Stimulated activated naive CD4-positive, alpha-beta T cell treated with Interleukin-2 at 50 U/mL for 16 hours (primary cell): ENCODE measurements around the gene PGAM2.

Source experiments
- DNase-seq: peaks from one replicate; lab custom pipeline; 2025; lab: John Stamatoyannopoulos, UW

PGAM2 gene

DNA sequence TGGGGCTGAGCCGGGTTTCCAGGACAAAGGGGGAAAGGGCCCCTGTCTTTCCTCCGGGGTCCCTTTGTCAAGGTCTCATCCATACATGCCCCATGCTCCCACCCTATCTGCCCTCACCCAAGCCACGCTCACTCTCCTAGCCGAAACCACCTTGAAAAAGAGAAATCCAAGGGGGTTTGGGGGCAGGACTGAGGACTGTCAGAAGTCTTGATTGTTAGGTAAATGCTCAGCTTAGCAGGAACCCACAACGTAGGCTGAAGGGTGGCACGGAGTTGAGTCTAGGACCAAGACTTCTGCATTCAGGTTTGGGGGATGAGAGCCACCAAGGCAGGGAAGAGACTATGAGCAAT is 719 bp upstream of the PGAM2 start:
- DNase-seq, result no peak

DNA sequence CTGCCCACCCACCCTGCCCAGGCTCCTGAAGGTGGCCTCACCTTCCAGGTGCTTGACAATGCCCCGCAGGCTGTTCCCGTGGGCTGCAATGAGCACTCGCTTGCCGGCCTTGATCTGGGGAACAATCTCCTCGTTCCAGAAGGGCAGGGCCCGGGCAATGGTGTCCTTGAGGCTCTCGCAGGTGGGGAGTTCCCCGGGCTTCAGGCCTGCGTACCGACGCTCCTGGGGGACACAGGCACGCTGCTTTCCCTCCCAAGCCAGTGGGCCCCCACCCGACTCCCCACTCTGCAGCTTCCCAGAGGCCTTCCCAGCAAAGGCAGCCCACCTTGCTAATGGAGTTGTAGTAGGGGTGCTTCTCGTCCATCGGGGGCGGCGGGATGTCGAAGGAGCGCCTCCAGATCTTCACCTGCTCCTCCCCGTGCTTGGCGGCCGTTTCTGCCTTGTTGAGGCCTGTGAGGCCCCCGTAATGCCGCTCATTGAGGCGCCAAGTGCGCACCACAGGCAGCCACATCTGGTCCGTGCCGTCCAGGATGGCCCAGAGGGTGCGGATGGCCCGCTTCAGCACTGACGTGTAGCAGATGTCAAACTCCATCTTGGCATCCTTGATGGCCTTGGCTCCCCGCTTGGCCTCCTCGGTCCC is 456 bp downstream of the PGAM2 start:
- DNase-seq, result no peak

DNA sequence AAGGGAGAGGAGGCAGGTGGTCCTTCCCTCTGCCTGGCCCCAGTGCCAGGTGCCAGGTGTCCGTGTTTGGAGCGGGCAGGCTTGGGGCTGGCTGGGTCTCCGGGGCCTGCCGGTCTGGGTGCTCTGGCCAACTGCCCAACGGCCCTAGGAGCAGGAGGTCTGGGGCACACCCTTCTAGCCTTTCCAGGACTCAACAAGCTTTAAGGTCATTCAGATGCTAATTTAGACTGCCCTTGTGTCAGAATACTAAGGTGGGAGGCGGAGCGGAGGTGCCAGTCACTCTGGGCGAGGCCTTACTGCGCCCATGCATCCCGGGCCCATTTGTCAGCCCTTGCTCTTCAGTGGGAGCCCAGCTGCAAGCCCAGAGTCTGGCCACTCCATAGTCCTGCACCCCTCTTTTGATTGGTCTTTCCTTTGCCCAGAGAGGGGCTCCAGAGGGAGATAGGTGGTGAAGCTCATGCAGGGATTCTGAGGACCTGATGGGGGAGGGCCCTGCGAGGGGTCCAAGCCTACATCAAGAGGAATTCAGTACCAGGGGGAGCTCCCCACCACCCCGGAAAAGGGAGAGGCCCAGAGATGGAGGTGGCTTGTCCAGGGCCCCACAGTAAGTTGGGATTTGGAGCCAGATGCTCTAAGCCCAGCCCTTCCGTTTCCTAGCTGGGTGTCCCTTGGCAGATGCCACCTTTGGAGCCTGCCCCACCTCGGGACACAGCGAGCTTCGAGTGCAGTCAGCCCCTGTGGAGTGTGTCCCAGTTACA is 1.3 kb downstream of the PGAM2 start:
- no peak for DNase-seq

DNA sequence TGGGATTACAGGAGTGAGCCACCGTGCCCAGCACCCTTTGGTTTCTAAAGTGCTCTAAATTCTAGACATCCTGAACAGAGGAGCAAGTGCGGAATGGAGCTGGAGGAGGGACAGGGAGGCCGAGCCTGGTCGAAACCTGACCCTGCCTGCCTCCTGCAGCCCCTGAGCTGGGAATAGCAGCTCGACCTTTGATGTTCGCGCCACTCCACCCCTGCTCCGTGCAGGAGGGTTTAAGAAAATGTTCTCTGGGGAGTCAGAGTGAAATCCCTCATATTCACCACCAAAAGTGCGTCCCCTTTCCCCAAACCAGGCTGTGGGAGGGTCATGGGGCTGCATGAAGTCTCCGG is 1.8 kb downstream of the PGAM2 start:
- no peak for DNase-seq

DNA sequence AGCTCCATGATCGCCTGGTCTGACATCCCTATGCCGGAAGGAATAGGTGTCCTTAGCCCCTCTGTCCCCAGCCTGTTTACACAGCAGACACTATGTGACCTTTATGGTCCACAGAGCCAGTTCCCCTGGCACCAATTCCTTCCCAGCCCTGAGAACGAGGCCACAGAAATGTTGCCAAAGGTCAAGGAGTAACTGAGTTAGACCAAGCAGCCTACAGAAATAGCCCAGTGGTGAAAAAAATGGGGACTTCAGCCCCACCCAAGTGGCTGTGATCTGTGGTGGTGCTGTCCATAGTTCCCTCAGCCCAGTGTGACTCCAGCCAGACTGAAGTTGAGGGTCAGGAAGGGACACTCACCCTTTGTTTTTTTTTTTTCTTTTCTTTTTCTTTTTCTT is 2.5 kb downstream of the PGAM2 start:
- no peak for DNase-seq

DNA sequence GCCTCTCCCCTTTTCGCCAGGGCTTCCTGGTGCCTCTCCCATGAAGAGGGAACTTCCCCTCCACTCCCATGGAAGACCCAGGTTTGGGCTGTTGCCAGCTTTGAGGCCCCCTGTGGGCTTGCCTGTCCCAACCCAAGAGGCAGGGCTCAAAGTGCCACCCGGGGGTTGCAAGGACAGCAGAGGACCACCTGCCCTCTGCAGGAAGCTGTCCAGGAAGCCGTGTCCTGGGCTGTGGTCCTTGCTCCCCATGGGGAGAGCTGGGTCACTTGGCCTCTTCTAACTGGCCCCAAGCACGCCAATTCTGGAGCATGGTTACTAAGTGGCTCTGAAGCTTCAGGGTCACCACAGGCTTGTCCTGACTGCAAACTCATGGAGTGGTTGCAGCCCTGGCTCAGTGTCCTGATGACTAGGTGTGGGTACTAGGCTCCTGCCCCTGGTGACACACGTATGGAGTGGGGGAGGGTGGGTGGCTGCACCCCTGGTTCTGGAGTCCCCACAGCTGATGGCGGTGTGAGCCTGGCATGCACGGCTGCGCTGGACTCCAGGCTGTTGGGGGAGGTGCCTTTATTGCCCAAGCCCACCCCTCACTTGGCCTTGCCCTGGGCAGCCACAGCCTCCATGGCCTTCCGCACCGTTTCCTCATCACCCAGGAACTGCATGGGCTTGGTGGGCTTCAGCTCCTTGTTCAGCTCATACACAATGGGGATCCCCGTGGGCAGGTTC is 3.0 kb downstream of the PGAM2 start:
- no peak for DNase-seq

DNA sequence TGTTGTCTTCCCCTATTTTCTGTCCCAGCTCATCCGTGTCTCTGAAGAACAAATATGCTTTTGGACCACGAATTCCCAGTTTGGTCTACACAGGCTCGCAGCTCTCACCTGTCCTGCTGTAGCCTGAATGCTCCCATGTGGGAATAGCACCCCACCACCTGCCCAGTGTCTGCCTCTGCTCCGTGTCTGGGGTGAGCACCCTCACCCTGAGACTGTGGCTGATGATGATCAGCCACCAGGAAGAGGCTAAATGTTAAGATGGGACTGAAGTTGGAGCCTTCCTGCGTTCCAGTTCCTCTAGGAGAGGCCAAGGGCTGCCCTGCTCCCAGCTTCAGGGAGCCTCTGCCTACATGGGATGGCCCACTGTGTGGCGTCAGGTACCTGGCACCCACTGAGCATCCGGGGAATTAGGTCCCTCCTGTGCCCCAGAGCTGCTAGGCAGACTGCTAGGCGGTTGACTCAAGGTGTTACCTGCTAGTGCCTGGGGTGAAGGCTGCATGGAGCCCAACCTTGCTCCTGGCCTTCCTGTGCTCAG is 3.7 kb downstream of the PGAM2 start:
- no peak for DNase-seq

DNA sequence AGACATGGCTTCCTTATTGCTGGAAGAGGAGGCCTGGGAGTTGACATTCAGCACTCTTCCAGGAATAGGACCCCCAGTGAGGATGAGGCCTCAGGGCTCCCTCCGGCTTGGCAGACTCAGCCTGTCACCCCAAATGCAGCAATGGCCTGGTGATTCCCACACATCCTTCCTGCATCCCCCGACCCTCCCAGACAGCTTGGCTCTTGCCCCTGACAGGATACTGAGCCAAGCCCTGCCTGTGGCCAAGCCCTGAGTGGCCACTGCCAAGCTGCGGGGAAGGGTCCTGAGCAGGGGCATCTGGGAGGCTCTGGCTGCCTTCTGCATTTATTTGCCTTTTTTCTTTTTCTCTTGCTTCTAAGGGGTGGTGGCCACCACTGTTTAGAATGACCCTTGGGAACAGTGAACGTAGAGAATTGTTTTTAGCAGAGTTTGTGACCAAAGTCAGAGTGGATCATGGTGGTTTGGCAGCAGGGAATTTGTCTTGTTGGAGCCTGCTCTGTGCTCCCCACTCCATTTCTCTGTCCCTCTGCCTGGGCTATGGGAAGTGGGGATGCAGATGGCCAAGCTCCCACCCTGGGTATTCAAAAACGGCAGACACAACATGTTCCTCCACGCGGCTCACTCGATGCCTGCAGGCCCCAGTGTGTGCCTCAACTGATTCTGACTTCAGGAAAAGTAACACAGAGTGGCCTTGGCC is 4.3 kb downstream of the PGAM2 start:
- no peak for DNase-seq

DNA sequence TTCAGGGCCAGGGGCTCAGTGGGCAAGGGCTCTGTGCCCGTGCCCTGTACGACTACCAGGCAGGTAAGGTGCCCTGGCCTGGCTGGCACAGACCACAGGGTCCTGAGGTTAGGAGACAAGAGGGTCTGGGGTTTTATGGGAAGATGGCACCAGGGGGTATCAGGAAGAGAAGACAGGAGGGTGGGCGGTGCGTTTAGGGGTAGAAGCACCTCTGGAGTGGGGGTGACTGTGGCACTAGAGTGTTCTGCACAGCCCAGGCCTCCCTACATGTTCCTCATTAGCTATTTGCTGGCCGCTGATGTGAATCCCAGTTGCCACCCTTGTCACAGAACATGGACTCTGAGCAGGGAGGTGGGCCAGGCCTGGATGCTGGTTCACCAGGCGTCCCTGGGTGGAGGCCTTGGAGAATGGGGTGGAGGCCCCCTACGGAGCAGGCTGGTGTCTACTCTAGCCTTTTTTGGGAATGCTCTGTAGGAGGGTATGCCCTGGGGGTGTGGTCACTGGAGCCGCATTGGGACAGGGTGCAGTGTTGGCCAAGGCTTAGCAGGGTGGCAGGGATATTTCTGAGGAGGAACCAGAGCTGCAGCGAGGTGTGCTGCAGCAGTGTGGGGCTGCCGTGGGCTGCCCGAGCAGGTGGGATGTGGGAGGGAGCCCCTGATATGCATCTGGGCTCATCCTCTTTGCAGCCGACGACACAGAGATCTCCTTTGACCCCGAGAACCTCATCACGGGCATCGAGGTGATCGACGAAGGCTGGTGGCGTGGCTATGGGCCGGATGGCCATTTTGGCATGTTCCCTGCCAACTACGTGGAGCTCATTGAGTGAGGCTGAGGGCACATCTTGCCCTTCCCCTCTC is 5.0 kb downstream of the PGAM2 start:
- DNase-seq, result no peak

DNA sequence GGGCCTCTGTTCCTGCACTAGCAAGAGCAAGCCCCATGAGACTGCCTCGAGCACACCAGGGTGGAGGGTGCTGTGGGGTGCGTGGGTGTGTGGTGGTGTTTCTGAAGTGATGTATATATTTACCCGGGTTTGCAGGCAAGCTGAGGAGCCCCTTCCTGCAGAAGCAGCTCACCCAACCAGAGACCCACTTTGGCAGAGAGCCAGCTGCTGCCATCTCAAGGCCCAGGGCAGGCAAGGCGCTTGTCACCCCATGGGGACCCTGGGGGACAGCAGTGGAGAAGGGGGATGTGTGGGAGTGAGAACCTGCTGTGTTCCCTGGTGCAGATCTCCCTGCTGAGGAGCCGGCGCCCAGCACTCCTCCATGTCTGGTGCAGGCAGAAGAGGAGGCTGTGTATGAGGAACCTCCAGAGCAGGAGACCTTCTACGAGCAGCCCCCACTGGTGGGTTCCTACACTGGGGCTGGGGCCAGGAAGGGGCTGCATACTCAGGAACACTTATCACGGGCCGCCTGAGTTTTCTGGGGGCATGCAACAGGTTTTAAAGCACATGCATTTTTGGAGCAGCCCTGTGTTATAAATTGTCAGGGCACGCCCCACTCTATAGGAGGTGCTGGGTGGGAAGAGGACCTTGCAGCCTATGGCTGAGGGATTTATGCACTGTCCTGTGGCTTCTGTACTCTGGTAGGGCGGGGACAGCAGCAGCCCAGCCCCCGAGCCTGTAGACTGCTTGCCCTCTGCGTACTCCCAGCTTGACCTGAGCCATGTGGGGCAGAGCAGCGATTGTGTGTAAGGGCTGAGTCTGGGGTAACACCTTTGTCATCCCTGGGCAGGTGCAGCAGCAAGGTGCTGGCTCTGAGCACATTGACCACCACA is 5.9 kb downstream of the PGAM2 start:
- no peak for DNase-seq

DNA sequence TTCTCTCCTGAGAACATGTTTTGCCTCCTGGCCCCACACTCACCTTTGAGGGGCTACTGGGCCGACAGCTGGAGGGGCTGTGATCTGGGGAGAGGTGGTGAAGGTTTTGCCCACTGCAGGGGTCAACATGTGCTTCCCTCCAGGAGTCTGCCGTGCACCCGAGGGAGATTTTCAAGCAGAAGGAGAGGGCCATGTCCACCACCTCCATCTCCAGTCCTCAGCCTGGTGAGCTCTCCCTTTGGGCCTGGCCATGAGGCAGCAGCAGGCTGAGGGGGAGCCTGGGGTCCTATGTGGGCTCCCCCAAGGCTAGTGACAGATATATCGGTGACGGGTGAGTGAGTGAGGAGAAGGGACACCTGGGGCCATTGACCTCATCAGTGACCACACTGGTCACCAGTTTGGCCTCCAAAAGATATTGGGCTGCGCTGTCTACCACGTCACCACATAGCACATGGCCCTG is 6.6 kb downstream of the PGAM2 start:
- DNase-seq, result no peak

DNA sequence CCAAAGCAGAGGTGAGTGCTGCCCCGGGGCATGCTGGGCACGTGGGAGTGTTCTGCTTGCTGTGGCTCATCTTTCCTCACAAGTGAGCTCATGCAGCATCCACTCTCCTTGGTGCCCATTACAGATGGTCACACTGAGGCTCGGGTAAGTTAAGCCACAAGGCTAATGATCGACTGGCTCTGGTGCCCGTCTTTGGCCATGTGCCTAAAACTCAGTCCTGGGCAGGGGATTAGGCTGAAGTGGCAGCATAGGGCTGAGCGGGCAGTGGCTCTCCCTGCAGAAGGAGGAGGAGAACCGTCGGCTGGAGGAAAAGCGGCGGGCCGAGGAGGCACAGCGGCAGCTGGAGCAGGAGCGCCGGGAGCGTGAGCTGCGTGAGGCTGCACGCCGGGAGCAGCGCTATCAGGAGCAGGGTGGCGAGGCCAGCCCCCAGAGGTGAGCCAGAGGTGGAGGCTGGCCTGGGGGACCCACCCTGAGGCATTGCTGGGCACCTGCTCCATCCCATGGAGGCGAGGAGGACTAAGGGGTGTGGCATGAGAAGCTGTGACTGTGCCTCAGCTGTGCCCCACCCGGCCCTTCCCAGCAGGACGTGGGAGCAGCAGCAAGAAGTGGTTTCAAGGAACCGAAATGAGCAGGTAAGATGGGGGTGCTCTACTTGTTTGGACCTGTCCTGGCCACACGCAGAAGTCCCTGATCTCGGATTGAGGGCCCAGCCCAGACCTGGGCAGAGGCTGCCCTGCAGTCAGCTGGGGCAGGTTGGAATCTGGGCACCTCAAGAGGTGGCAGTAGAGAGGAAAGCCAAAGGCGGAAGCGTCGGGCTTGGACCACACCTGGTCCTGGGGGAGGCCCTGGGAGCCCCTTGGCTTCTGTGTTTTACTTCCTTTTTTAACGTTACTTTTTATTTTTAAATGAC is 7.3 kb downstream of the PGAM2 start:
- no peak for DNase-seq

DNA sequence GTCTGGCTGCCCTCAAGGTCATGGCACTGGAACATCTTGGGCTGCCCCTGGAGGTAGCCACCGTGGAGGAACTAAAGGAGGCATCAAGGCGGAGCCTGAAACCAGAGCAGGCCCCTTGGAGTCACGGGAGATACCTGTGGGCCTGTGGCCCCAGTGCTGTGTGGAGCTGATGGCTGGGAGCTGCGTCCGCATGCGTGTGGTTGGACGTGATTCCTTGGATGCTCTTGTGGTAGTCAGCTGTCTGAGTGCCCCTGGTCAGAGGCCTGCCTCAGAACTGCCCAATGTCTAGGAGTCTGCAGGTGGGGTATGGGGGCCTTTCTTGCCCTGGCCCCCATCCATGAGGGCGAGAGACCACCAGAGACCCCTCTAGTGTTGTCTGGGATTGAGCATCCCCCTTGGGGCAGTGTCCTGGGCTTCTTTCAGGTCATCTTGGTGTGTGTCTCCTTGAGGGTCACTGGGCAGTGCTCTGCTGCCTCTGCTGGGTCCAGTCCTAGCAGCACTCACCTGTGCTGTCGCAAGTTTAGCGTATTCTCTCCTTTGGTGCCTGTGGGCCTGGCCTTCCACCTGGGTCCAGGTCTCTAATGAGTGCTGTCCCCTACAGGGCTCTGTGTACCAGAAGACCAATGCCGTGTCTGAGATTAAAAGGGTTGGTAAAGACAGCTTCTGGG is 8.1 kb downstream of the PGAM2 start:
- DNase-seq, result no peak

DNA sequence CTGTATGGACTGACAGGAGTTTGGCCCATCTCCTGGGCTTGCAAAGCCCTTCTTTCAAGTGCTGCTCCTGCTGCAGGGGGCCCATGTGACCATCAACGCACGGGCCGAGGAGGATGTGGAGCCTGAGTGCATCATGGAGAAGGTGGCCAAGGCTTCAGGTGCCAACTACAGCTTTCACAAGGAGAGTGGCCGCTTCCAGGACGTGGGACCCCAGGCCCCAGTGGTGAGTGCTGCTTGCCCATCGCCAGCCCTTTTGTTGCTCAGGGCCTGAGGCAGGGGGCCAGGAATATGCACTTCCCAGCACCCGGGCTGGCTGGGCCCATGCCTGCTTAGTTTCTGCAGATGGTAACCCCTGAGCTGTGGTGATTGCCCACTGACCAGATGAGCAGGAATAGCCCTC is 8.7 kb downstream of the PGAM2 start:
- DNase-seq, result no peak

DNA sequence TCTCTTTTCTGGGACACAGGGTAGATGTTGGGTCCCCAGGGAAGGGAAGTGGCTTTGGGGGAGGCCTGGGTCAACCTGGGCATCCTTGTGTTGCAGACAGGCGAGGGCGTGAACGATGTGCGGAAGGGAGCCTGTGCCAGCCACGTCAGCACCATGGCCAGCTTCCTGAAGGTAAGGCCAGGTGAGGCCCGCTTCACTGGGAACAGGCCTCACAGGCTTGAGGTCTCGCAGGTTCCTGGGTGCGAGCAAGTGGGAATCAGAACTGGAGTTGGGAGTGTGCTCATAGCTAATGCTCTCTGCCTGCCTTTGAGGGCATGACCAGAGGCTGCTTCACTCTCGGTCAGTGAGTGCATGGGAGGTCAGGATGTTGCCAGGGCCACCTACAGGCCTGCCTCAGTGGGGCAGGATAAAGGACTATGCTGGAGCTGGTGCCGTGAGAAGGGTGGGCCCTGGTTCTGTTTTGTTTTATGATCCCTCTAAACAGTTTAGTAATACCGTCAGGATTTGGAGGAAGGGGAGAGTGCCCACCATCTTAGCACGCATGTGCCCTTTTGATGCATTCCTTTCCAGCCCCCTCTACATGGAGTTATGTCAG is 12.5 kb downstream of the PGAM2 start:
- DNase-seq, result no peak

DNA sequence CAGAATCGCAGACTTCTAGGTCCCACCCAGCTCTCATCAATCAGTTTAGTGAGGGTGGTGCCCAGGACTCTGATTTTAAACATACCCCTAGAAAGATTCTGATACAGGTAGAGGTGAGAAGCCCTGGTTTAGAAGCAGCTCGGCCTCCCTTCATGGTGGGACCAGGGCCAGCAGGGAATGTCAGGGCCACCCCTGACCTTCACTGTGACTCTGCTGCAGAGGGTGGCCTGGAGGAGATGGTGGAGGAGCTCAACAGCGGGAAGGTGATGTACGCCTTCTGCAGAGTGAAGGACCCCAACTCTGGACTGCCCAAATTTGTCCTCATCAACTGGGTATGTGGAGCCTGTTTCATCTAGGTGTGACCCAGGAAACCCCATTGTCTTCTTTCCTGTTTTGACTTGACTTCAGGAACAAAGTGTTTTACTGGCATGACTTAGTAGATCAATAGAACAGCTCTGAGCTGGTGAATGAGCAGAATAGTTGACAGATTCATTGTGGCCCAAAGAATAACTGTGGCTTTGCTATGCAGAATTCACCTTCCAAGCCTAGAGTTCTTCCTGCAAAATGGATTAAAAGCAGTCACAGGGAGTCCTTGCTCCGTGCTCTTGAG is 13.7 kb downstream of the PGAM2 start:
- no peak for DNase-seq

DNA sequence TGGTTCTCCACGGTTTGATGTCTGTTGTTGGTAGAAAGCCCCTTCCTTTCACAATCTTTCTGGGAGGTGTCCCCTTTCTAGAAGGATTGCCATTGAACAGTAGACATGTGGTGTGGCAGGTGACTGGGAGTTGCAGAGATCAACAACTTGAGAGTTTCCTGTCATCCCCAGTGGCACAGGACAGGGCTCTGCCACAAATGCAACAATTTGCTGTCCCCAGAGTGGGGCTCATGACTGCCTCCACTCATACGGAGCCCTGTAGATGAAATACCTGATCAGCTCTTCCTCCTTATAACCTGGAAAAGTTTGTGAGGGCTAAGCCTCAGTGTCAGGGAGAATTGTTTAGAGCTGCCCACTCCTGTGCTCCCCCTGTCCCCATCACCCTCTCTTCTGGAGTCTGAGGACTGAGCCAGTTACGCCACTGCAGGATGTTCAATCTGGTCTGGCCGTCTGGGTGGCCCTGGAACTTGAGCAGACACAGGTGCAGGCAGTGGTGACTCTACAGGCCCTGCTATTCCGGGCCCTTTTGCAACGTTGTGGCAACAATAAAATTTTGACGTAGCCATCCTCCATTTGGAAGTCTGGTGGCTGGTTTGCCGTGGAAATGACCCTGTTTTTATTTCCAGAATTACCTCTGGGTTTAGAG is 14.3 kb downstream of the PGAM2 start:
- DNase-seq, result no peak
